ENCODE data around the gene THBD. TPM values are rescaled to one million over a fixed set of nuclear protein-coding genes. Genes with fewer than 3 reads are reported as not detected.

Gene THBD
- total and polyA plus RNA-seq, 9 of the 15 experiments (the other 6 are each of a cell fraction or from before 2014, with no cell fraction given) = 0.07 to 0.49 (median 0.33) TPM

- H3K36me3 ChIP-seq (ENCODE audit: control insufficient read depth, insufficient read depth, low read length) = no peaks in the 10 kb centered on the region
- H3K27me3 ChIP-seq (ENCODE audit: control insufficient read depth in 2 of 2, insufficient read depth in 2 of 2, low read length in 2 of 2) = no peaks in the 10 kb centered on the region
- no peaks in the 10 kb centered on the region for H3K79me2 ChIP-seq (ENCODE audit: control insufficient read depth, insufficient read depth, low read length)
- H3K4me2 ChIP-seq (ENCODE audit: insufficient read depth, low read length) = no peak overlapping the region
- no peaks in the 10 kb centered on the region; a peak in 1 of 5 replicates for H3K4me1 ChIP-seq (replicated peaks in 1 of 2; ENCODE audit: control insufficient read depth in 2 of 2, insufficient read depth in 2 of 2, low read length in 2 of 2)
- no peak overlapping the region for H2AFZ ChIP-seq (ENCODE audit: low read depth, low read length)
- 65% methylated on average over 7 of the region's 10 CpGs for WGBS (ENCODE audit: insufficient coverage, low coverage, missing lambda C conversion rate)
- no peak overlapping the region for H3K27ac ChIP-seq (ENCODE audit: extremely low read depth, low read depth, low read length)
- no peaks in the 10 kb centered on the region for H3K9me3 ChIP-seq (replicated peaks; ENCODE audit: control insufficient read depth, insufficient read depth, low read depth, low read length)
- no peaks in the 10 kb centered on the region for H3K9me1 ChIP-seq (ENCODE audit: control insufficient read depth, insufficient read depth, low read length)
- POLR2A ChIA-PET = no interaction called here
- no TSS peak for BruUV-seq (replicated peaks)
- no peaks in the 10 kb centered on the region for H4K20me1 ChIP-seq (replicated peaks; ENCODE audit: control insufficient read depth, insufficient read depth, low read length)
- DNase-seq (ENCODE audit: extremely low read depth in 1 of 4, low spot score in 3 of 4) = peak in 1 of 4 experiments; percentile 11
- CTCF ChIA-PET (ENCODE audit: low intra/inter-chr PET ratio) = no interaction called here
- TF ChIP-seq PTBP1 (IDR thresholded peaks at IDR 0.05; ENCODE audit: low read depth, low read length) (no peak), CTCF (IDR thresholded peaks at IDR 0.05 in 2 of 3, conservative IDR thresholded peaks at IDR 0.05 in 1 of 3; ENCODE audit: insufficient read depth in 2 of 3, low read depth in 1 of 3, low read length in 3 of 3) (peak in 2 of 3 experiments; percentile 28; a peak in 3 of 6 replicates)
- H3K9ac ChIP-seq (ENCODE audit: insufficient read depth in 1 of 2, low read depth in 2 of 2, low read length in 2 of 2) = no peak overlapping the region
- no peak for FAIRE-seq
- intact Hi-C loops (cut with micrococcal nuclease) (no loop called here), in situ Hi-C loops (cut with MboI) (no loop called here)
- ATAC-seq = peak; percentile 49; the same call in 1 of the 3 replicates
- H3K4me3 ChIP-seq = no peak overlapping the region
Observed at GRCh38 chr20:23023621-23024177, 25.8 kb downstream of the THBD start.

- no peak for DNase-seq (ENCODE audit: extremely low read depth in 1 of 4, low spot score in 3 of 4)
- no peaks in the 10 kb centered on the region for H3K9me3 ChIP-seq (replicated peaks; ENCODE audit: control insufficient read depth, insufficient read depth, low read depth, low read length)
- BruUV-seq (replicated peaks) = no TSS peak
- no peaks in the 10 kb centered on the region for H3K27me3 ChIP-seq (ENCODE audit: control insufficient read depth in 2 of 2, insufficient read depth in 2 of 2, low read length in 2 of 2)
- no peak overlapping the region for H3K4me3 ChIP-seq
- no peaks in the 10 kb centered on the region for H3K9me1 ChIP-seq (ENCODE audit: control insufficient read depth, insufficient read depth, low read length)
- no peaks in the 10 kb centered on the region for H3K36me3 ChIP-seq (ENCODE audit: control insufficient read depth, insufficient read depth, low read length)
- H3K4me2 ChIP-seq (ENCODE audit: insufficient read depth, low read length) = no peak overlapping the region
- H3K9ac ChIP-seq (ENCODE audit: insufficient read depth in 1 of 2, low read depth in 2 of 2, low read length in 2 of 2) = no peak overlapping the region
- FAIRE-seq = no peak
- CTCF ChIA-PET (ENCODE audit: low intra/inter-chr PET ratio) = no interaction called here
- H3K79me2 ChIP-seq (ENCODE audit: control insufficient read depth, insufficient read depth, low read length) = no peaks in the 10 kb centered on the region
- 17% methylated on average over 4 of the region's 4 CpGs for WGBS (ENCODE audit: insufficient coverage, low coverage, missing lambda C conversion rate)
- intact Hi-C loops (cut with micrococcal nuclease) (no loop called here), in situ Hi-C loops (cut with MboI) (no loop called here)
- H4K20me1 ChIP-seq (replicated peaks; ENCODE audit: control insufficient read depth, insufficient read depth, low read length) = no peaks in the 10 kb centered on the region
- H3K27ac ChIP-seq (ENCODE audit: extremely low read depth, low read depth, low read length) = no peak overlapping the region
- ATAC-seq = no peak
- no peak overlapping the region for H2AFZ ChIP-seq (ENCODE audit: low read depth, low read length)
- H3K4me1 ChIP-seq (replicated peaks in 1 of 2; ENCODE audit: control insufficient read depth in 2 of 2, insufficient read depth in 2 of 2, low read length in 2 of 2) = no peaks in the 10 kb centered on the region; a peak in 1 of 5 replicates
- POLR2A ChIA-PET = no interaction called here
- TF ChIP-seq ZNF449 (CRISPR knock-in tag; IDR thresholded peaks at IDR 0.05) (no peak), MECOM (CRISPR knock-in tag; IDR thresholded peaks at IDR 0.05) (no peak), E2F8 (IDR thresholded peaks at IDR 0.05; ENCODE audit: low read depth, partially characterized antibody) (no peak), TCF15 (CRISPR knock-in tag; IDR thresholded peaks at IDR 0.05) (no peak), NBN (IDR thresholded peaks at IDR 0.05; ENCODE audit: low read depth) (no peak), JUN (IDR thresholded peaks at IDR 0.05; ENCODE audit: borderline replicate concordance, low read depth, low read length) (no peak), JUN (CRISPR knock-in tag; IDR thresholded peaks at IDR 0.05; ENCODE audit: borderline replicate concordance) (no peak)
Observed at GRCh38 chr20:23022849-23023248, 26.6 kb downstream of the THBD start.
